ENCODE data around the gene HSPE1.
"Not testable (repeated sequence)": the region's sequence is repeated elsewhere in the genome, so short reads cannot be mapped to it uniquely, and the experiment has no call there.

- not testable (repeated sequence) for TF ChIP-seq EZH2 (IDR thresholded peaks at IDR 0.05; ENCODE audit: insufficient read depth, poor library complexity, severe bottlenecking); EZH2phosphoT487 (IDR thresholded peaks at IDR 0.05; ENCODE audit: insufficient read depth, low read depth)
Observed at GRCh38 chr2:197450935-197451358, 49.2 kb upstream of the HSPE1 start.
